Spleen (tissue), 11 donors: ENCODE measurements around the gene RRBP1. TPM values are rescaled to one million over a fixed set of nuclear protein-coding genes. Genes with fewer than 3 reads are reported as not detected.

Source experiments
- DNase-seq: peaks from one replicate; pipeline ENCODE4 v3.0.0-alpha.2; 2020
- H3K27ac ChIP-seq, 8 donors: fragments of 200-600 bp; sonication (generic) in 7 of 8; 1 replicate in 4 of 8; 2 replicates in 4 of 8; pipeline versions ENCODE4 v1.5.0 to v1.8.0; 2016 to 2021; ENCODE audit warnings: inconsistent platforms in 4 of 8, mild to moderate bottlenecking in 4 of 8, moderate library complexity in 1 of 8
- H3K27me3 ChIP-seq, 7 donors: fragments of 200-600 bp; sonication (generic) in 6 of 7; replicated peaks in 1 of 7; 1 replicate in 4 of 7; 2 replicates in 3 of 7; pipeline versions ENCODE4 v1.5.0 to v1.8.0; 2016 to 2021; ENCODE audit warnings: inconsistent platforms in 3 of 7, mild to moderate bottlenecking in 1 of 7
- H3K36me3 ChIP-seq, 6 donors: fragments of 200-600 bp; sonication (generic) in 5 of 6; 1 replicate in 4 of 6; 2 replicates in 2 of 6; pipeline versions ENCODE4 v1.5.0 to v1.8.0; 2016 to 2021; ENCODE audit warnings: inconsistent platforms in 2 of 6
- H3K4me1 ChIP-seq, 6 donors: fragments of 200-600 bp; sonication (generic) in 5 of 6; 1 replicate in 3 of 6; 2 replicates in 3 of 6; pipeline versions ENCODE4 v1.5.0 to v1.8.0; 2016 to 2021; ENCODE audit warnings: inconsistent platforms in 3 of 6
- H3K4me3 ChIP-seq, 8 donors: fragments of 200-600 bp; sonication (generic) in 7 of 8; 1 replicate in 4 of 8; 2 replicates in 4 of 8; pipeline versions ENCODE4 v1.5.0 to v1.8.0; 2016 to 2021; ENCODE audit warnings: inconsistent platforms in 4 of 8, mild to moderate bottlenecking in 4 of 8, moderate library complexity in 2 of 8
- H3K9me3 ChIP-seq, 8 donors: fragments of 200-600 bp; sonication (generic) in 7 of 8; 1 replicate in 4 of 8; 2 replicates in 4 of 8; pipeline versions ENCODE4 v1.5.0 to v1.8.0; 2016 to 2021; ENCODE audit warnings: inconsistent platforms in 4 of 8
- POLR2A ChIP-seq, 3 donors: fragments of 450-650 bp; IDR thresholded peaks; one replicate each; pipeline ENCODE4 v1.5.1; 2017; ENCODE audit warnings: antibody characterized with exemption in 3 of 3, mild to moderate bottlenecking in 1 of 3
- POLR2AphosphoS5 ChIP-seq, 3 donors: sonication (generic); formaldehyde crosslinking; IDR thresholded peaks; one replicate each; pipeline ENCODE4 v1.5.1; 2017; ENCODE audit warnings: antibody characterized with exemption in 3 of 3
- WGBS, 5 donors: extraction: QIAGEN DNeasy Blood & Tissue Kit in 3 of 5; methylation state at CpG; one replicate each; pipeline versions ENCODE4 v1.1.5 to v1.1.7; 2013 to 2018; 5-methylcytosine and 5-hydroxymethylcytosine counted together
- intact Hi-C: fragments of 100-400 bp; cut with DNase I; formaldehyde crosslinking; loops from one replicate; pipeline ENCODE4 v1.15.0; 2023; ENCODE audit warnings: low total_unique reads
- polyA plus RNA-seq, 3 donors: library from polyadenylated mRNA; stranded (reverse); fragments of 200-250 nt; gene quantifications; one replicate each; pipeline ENCODE4 v1.2.1, GENCODE V29; 2013
- total RNA-seq, 7 donors: library from RNA; depleted of rRNA in 3 of 7; stranded (reverse); fragments of >200 nt in 3 of 7; fragmentation: NEBNext Ultra II Directional in 4 of 7; extraction: Animal tissue kit (Norgen Biotek cat#: 25700) in 4 of 7; gene quantifications; one replicate each; pipeline versions ENCODE4 v1.1.0 to v1.2.1, GENCODE V29; 2016 to 2021
- TF ChIP-seq, protein P1 (sequence below), 11 experiments: fragments of 200-600 bp in 7 of 11; fragments of 450-650 bp in 4 of 11; sonication (generic) in 4 of 11; IDR thresholded peaks in 8 of 11; conservative IDR thresholded peaks in 3 of 11; 1 replicate in 7 of 11; 2 replicates in 4 of 11; pipeline versions ENCODE4 v1.4.0 to v1.8.0; 2016 to 2021; ENCODE audit warnings: antibody characterized with exemption in 11 of 11, inconsistent platforms in 4 of 11, mild to moderate bottlenecking in 1 of 11
- donor health status: healthy with polysubstance abuse.
- donor health status: DM: no; HTN: no; CAD: no; lungs with moderate emphysema.
- donor health status: DM: no; HTN: no; CAD: no.
- donor health status: Bipolar disorder and iron deficiency.
- donor health status: healthy.
- donor health status: DM: no; HTN: no; CAD: no.
- donor health status: DM: yes; HTN: yes; CAD: no.

RRBP1 gene
- total and polyA plus RNA-seq, 10 donors, result 17.0 to 164 (median 114) TPM

GRCh38 chr20:17589161-17589834 lies 92.7 kb downstream of the RRBP1 start:
- Histone ChIP-seq H3K27ac (no peak overlapping the region), H3K27me3 (no peaks in the 10 kb centered on the region), H3K4me3 (no peak overlapping the region), H3K36me3 (peaks cover 0 to 5% (median 0%) of the 10 kb centered on the region in 6 donors), H3K9me3 (no peaks in the 10 kb centered on the region), H3K4me1 (peaks cover 0 to 39% (median 14%) of the 10 kb centered on the region in 6 donors)
- TF ChIP-seq, protein P1, sequence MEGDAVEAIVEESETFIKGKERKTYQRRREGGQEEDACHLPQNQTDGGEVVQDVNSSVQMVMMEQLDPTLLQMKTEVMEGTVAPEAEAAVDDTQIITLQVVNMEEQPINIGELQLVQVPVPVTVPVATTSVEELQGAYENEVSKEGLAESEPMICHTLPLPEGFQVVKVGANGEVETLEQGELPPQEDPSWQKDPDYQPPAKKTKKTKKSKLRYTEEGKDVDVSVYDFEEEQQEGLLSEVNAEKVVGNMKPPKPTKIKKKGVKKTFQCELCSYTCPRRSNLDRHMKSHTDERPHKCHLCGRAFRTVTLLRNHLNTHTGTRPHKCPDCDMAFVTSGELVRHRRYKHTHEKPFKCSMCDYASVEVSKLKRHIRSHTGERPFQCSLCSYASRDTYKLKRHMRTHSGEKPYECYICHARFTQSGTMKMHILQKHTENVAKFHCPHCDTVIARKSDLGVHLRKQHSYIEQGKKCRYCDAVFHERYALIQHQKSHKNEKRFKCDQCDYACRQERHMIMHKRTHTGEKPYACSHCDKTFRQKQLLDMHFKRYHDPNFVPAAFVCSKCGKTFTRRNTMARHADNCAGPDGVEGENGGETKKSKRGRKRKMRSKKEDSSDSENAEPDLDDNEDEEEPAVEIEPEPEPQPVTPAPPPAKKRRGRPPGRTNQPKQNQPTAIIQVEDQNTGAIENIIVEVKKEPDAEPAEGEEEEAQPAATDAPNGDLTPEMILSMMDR (IDR thresholded peaks at IDR 0.05 in 8 of 11, conservative IDR thresholded peaks at IDR 0.05 in 3 of 11), result no peak
- TF ChIP-seq POLR2A (IDR thresholded peaks at IDR 0.05) (no peak), POLR2AphosphoS5 (IDR thresholded peaks at IDR 0.05) (no peak)
- no peak for DNase-seq
- intact Hi-C loops, result no loop called here
- 83 to 94% (median 89%) methylated on average over 8 of the region's 8 CpGs for WGBS, 5 donors

DNA sequence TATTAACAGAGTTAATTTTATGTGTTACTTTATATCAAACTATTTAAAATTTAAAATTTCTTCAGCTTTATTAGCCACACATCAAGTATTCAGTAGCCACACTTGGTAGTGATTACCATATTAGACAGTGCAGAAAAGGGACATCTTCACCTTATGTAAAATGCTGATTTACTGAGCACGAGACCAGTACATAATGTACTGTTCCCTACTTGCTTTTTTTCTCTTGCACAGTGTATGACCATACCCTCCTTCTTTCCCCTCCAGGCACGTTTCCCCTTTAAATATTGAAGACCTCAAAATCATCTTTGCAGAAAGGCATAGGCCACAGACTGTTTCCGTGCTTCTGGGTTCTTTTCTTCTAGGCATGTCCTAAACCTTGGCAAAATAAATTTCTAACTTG lies 94.2 kb downstream of the RRBP1 start:
- H3K27ac ChIP-seq, result no peak overlapping the region
- intact Hi-C loops, result no loop called here
- H3K36me3 ChIP-seq, result peaks cover 0 to 5% (median 0%) of the 10 kb centered on the region in 6 donors
- 55 to 90% (median 74%) methylated on average over 3 of the region's 3 CpGs for WGBS, 5 donors
- TF ChIP-seq POLR2AphosphoS5 (IDR thresholded peaks at IDR 0.05), result no peak
- peaks cover 0 to 33% (median 12%) of the 10 kb centered on the region in 6 donors for H3K4me1 ChIP-seq
- H3K4me3 ChIP-seq, result no peak overlapping the region
- H3K27me3 ChIP-seq, result no peaks in the 10 kb centered on the region
- DNase-seq, result no peak
- H3K9me3 ChIP-seq, result no peaks in the 10 kb centered on the region

DNA sequence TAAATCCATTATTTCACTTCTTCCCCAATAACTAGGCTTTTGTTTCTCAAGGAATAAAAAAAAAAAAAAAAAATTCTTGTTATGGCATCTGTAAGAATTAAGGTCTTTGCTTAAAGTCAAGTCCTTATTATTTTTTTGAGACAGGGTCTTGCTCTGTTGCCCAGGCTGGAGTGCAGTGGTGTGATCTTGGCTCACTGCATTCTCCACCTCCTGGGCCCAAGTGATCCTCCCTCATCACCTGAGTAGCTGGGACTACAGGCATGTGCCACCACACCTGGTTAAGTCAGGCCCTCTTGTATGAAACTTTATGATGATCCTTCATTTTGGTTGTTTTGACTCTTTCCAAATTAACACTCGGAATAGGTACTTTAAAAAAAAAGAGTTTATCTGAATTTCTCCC lies 94.9 kb downstream of the RRBP1 start:
- TF ChIP-seq, protein P1 (IDR thresholded peaks at IDR 0.05 in 8 of 11, conservative IDR thresholded peaks at IDR 0.05 in 3 of 11), result no peak
- TF ChIP-seq POLR2A (IDR thresholded peaks at IDR 0.05), result no peak
- no peak for TF ChIP-seq POLR2AphosphoS5 (IDR thresholded peaks at IDR 0.05)
- Histone ChIP-seq H3K9me3 (no peaks in the 10 kb centered on the region), H3K27me3 (no peaks in the 10 kb centered on the region), H3K4me3 (no peak overlapping the region), H3K27ac (no peak overlapping the region), H3K4me1 (peaks cover 0 to 28% (median 11%) of the 10 kb centered on the region in 6 donors), H3K36me3 (peaks cover 0 to 4% (median 0%) of the 10 kb centered on the region in 6 donors)
- WGBS, 5 donors, result 91 to 96% (median 93%) methylated on average over 1 of the region's 1 CpG
- intact Hi-C loops, result no loop called here
- DNase-seq, result no peak

- Histone ChIP-seq H3K27me3 (no peaks in the 10 kb centered on the region), H3K36me3 (no peaks in the 10 kb centered on the region), H3K9me3 (no peaks in the 10 kb centered on the region), H3K4me1 (peaks cover 0 to 28% (median 9%) of the 10 kb centered on the region in 6 donors), H3K4me3 (no peak overlapping the region), H3K27ac (no peak overlapping the region)
- TF ChIP-seq POLR2A (IDR thresholded peaks at IDR 0.05) (no peak), POLR2AphosphoS5 (IDR thresholded peaks at IDR 0.05) (no peak)
- TF ChIP-seq, protein P1 (IDR thresholded peaks at IDR 0.05 in 8 of 11, conservative IDR thresholded peaks at IDR 0.05 in 3 of 11), result no peak
- intact Hi-C loops, result no loop called here
- 91 to 96% (median 93%) methylated on average over 2 of the region's 2 CpGs for WGBS, 5 donors
- DNase-seq, result no peak
These were observed 95.8 kb downstream of the RRBP1 start for GRCh38 chr20:17586250-17586649.
